Erythroblast (primary cell): Measurements from ENCODE around the gene IQGAP1.

Experiments
- DNase-seq, 2 experiments: peaks; one replicate each; lab custom pipeline; 2025; lab: John Stamatoyannopoulos, UW
- GATA1 ChIP-seq: IDR thresholded peaks from 2 replicates; pipeline ENCODE4 v1.6.1; 2011; ENCODE audit warnings: low read depth, mild to moderate bottlenecking, control low read depth, low read length, moderate library complexity
- POLR2A ChIP-seq: IDR thresholded peaks from 2 replicates; pipeline ENCODE4 v1.6.1; 2011; ENCODE audit warnings: mild to moderate bottlenecking, low read length

IQGAP1 gene

DNA sequence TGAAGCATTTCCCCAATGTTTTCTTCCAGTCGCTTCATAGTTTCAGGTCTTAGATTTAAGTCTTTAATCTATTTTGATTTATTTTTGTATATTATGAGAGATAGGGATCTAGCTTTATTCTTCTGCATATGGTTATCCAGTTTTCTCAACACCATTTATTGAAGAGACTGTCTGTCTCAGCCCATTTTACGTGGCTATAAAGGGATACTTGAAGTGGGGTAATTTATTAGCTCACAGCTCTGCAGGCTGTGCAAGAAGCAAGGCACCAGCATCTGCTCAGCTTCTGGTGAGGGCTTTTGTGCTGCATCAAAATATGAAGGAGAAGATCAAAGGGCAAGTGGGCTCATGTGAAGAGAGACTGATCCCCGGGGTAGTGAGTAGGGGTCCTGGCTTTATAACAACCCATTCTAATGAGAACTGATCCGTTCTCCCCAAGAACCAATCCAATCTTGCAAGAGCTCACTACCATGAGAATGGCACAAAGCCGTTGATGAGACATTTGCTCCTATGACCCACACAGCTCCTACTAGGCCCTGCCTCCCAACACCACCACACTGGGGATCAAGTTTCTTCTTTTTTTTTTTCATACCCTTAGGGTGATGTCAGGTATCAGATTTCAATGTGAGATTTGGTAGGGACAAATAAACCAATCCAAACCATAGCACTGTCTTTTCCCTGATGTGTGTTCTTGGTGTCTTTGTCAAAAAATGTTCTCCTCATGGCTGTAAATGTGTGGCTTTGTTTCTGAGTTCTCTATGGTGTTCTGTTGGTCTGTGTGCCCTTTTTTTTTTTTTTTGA is 63.2 kb downstream of the IQGAP1 start:
- DNase-seq, result no peak
- TF ChIP-seq GATA1 (no peak), POLR2A (no peak)

GRCh38 chr15:90456236-90456635 is 68.2 kb downstream of the IQGAP1 start:
- no peak for DNase-seq
- TF ChIP-seq GATA1 (no peak), POLR2A (no peak)

DNA sequence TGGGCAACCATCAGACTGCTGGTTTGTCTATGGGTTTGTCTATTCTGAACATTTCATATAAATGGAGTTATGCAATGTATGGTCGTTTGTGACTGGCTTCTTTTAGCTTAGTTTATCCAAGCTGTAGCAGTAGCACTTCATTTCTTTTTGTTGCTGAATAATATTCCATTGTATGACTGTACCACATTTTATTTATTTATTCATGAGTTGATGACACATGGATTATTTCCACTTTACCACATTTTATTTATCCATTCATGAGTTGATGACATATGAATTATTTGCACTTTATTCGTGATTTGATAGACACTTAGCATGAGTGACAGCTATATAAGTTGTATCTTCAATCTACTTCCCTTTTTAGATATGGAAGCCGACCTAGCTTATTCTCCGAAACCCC is 70.0 kb downstream of the IQGAP1 start:
- TF ChIP-seq GATA1, result no peak
- TF ChIP-seq POLR2A, result no peak
- no peak for DNase-seq

DNA sequence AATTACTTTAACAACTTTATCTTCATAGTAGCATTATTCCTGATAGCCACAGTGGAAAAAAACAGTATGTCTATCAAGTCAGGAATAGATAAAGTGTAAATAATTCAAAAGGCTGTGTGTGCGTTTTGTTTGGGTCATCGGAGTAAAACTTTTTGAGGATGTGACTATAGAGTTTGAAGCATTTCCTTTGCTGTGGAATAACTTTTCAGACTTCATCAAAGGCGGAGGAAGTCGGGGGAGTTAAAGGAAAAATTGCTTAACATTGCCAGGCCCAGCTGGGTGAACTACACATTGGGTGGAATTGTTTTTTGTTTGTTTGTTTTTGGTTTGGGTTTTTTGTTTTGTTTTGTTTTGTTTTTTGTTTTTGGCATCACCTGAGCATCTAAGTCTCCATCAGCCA is 71.3 kb downstream of the IQGAP1 start:
- no peak for DNase-seq
- no peak for TF ChIP-seq POLR2A
- TF ChIP-seq GATA1, result no peak

DNA sequence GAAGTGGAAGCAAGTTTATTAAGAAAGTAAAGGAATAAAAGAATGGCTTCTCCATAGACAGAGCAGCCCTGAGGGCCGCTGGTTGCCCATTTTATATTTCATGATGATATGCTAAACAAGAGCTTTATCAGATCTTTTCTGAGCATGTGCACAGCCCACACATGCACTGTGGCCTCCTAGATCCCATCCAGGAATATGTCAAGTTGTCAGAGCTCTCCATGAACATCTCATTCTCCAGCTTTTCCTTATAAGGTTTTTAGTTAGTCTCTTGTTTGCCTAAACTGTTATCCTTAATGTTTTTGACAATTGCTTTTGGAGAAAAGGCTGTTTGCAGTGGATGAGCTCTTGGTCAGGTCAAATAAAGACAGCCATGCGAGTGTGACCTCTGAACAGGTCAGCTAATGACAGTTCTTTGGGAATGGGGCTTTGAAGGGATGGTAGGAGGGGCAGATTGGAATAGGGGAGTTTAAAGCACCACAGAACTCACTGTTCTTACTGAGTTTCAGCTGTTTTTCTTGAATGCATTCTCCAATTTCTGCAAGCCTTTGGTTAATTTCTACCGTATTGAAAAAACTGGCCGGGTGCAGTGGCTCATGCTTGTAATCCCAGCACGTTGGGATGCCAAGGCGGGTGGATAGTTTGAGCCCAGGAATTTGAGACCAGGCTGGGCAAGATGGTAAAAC is 72.2 kb downstream of the IQGAP1 start:
- TF ChIP-seq POLR2A, result no peak
- TF ChIP-seq GATA1, result no peak
- no peak for DNase-seq

GRCh38 chr15:90463381-90463780 is 75.3 kb downstream of the IQGAP1 start:
- TF ChIP-seq POLR2A (no peak), GATA1 (no peak)
- DNase-seq, result no peak

- DNase-seq, result no peak
- no peak for TF ChIP-seq GATA1
- TF ChIP-seq POLR2A, result no peak
Measured at GRCh38 chr15:90465140-90465929, 77.3 kb downstream of the IQGAP1 start.

DNA sequence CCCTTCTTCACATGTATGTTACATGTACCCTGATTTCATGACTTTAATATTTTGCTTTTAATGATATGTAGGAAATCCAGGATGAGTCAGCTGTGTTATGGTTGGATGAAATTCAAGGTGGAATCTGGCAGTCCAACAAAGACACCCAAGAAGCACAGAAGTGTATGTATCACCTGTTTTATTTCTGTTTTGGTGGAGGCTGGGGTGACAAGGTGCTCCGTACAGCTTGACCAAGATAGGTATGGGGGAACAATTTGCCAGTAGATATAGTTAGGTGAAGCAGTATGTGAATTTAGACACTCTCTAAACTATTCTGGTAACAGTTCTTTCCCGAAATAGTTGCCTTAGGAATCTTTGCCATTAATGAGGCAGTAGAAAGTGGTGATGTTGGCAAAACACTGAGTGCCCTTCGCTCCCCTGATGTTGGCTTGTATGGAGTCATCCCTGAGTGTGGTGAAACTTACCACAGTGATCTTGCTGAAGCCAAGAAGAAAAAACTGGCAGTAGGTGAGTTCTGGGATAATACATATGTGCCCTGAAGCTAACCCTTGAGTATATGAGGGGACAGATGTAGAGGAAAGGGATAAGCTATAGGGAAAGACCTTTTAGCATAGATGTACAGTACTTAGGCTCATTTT is 78.0 kb downstream of the IQGAP1 start:
- DNase-seq, result no peak
- no peak for TF ChIP-seq POLR2A
- no peak for TF ChIP-seq GATA1

GRCh38 chr15:90469723-90470122 is 81.7 kb downstream of the IQGAP1 start:
- no peak for DNase-seq
- TF ChIP-seq GATA1 (no peak), POLR2A (no peak)

GRCh38 chr15:90470453-90470852 is 82.4 kb downstream of the IQGAP1 start:
- TF ChIP-seq POLR2A (no peak), GATA1 (no peak)
- no peak for DNase-seq

GRCh38 chr15:90471126-90471525 is 83.1 kb downstream of the IQGAP1 start:
- TF ChIP-seq GATA1 (no peak), POLR2A (no peak)
- no peak for DNase-seq

GRCh38 chr15:90471769-90472168 is 83.7 kb downstream of the IQGAP1 start:
- DNase-seq, result no peak
- TF ChIP-seq GATA1 (no peak), POLR2A (no peak)

- no peak for TF ChIP-seq POLR2A
- no peak for TF ChIP-seq GATA1
- DNase-seq, result no peak
Measured at GRCh38 chr15:90478846-90479481, 90.9 kb downstream of the IQGAP1 start.
